HEK293T (cell line): ENCODE data around the gene CLIC5.
A peak's percentile ranks its signal among the peaks of the same experiment; 100 is the strongest.

ENCODE experiments used
- CTCF ChIA-PET: fragments of 350-600 bp; formaldehyde crosslinking; extraction: SDS; loops from one replicate; lab custom pipeline; 2021; ENCODE audit warnings: antibody characterized with exemption, inconsistent platforms; lab: Yijun Ruan, JAX
- POLR2A ChIA-PET: fragments of 350-600 bp; formaldehyde crosslinking; extraction: SDS; loops from one replicate; lab custom pipeline; 2020; ENCODE audit warnings: antibody characterized with exemption, inconsistent platforms; lab: Yijun Ruan, JAX
- DNase-seq: peaks from one replicate; pipeline ENCODE4 v3.0.0; 2012; ENCODE audit warnings: mixed read lengths; ENCODE audit errors: extremely low spot score
- ARNT ChIP-seq: fragments of 450-650 bp; IDR thresholded peaks from 2 replicates; pipeline ENCODE4 v1.6.1; 2017; ENCODE audit warnings: mild to moderate bottlenecking
- BHLHE40 ChIP-seq: fragments of 450-650 bp; IDR thresholded peaks from 2 replicates; pipeline ENCODE4 v1.6.1; 2016; ENCODE audit warnings: mild to moderate bottlenecking, moderate library complexity, borderline replicate concordance
- CTBP1 ChIP-seq: fragments of 450-650 bp; IDR thresholded peaks from 2 replicates; pipeline ENCODE4 v1.6.1; 2016; ENCODE audit warnings: borderline replicate concordance
- ELF4 ChIP-seq: fragments of 450-650 bp; IDR thresholded peaks from 2 replicates; pipeline ENCODE4 v1.6.1; 2017; ENCODE audit warnings: antibody characterized with exemption
- FOXA1 ChIP-seq: fragments of 450-650 bp; IDR thresholded peaks from 2 replicates; pipeline ENCODE4 v1.6.1; 2016; ENCODE audit warnings: mild to moderate bottlenecking
- FOXK2 ChIP-seq: fragments of 450-650 bp; IDR thresholded peaks from 2 replicates; pipeline ENCODE4 v1.6.1; 2016; ENCODE audit warnings: mild to moderate bottlenecking
- FOXM1 ChIP-seq: fragments of 450-650 bp; IDR thresholded peaks from 2 replicates; pipeline ENCODE4 v1.6.1; 2017; ENCODE audit warnings: mild to moderate bottlenecking, borderline replicate concordance
- HDGF ChIP-seq: fragments of 450-650 bp; IDR thresholded peaks from 2 replicates; pipeline ENCODE4 v1.6.1; 2017; ENCODE audit warnings: antibody characterized with exemption, borderline replicate concordance
- L3MBTL2 ChIP-seq: fragments of 450-650 bp; conservative IDR thresholded peaks from 2 replicates; pipeline ENCODE4 v1.6.1; 2016; ENCODE audit warnings: mild to moderate bottlenecking
- LEF1 ChIP-seq: fragments of 450-650 bp; IDR thresholded peaks from 2 replicates; pipeline ENCODE4 v1.6.1; 2017; ENCODE audit warnings: mild to moderate bottlenecking, borderline replicate concordance
- NFRKB ChIP-seq: fragments of 450-650 bp; IDR thresholded peaks from 2 replicates; pipeline ENCODE4 v1.6.1; 2016; ENCODE audit warnings: mild to moderate bottlenecking, moderate library complexity
- SP1 ChIP-seq: fragments of 450-650 bp; IDR thresholded peaks from 2 replicates; pipeline ENCODE4 v1.6.1; 2017
- SUZ12 ChIP-seq: fragments of 450-650 bp; IDR thresholded peaks from 2 replicates; pipeline ENCODE4 v1.6.1; 2016; ENCODE audit warnings: mild to moderate bottlenecking
- TARDBP ChIP-seq: fragments of 450-650 bp; IDR thresholded peaks from 2 replicates; pipeline ENCODE4 v1.6.1; 2016
- ZNF384 ChIP-seq: fragments of 450-650 bp; IDR thresholded peaks from 2 replicates; pipeline ENCODE4 v1.6.1; 2016
- TF ChIP-seq, protein P1 (sequence below): fragments of 450-650 bp; IDR thresholded peaks from 2 replicates; pipeline ENCODE4 v1.6.1; 2016

Gene CLIC5

DNA sequence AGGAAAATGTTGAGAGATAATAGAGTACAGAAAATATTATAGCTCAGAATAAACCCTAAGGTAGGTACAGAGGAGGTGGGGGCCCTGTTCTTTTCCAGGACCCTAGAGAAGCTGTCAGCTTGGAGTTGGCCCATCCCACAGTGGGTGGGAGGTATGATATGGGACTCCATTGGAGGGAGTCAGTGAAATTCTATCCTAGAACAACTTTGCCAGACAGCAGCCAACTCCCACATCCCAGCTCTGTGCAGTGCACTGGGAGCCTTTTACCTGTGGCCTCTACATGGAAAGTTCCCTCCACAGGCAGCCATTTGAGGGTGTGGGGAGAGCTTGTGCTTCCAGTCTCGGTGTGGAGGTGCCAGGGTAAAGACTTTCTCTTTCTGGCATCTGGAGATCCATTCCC is 36.8 kb upstream of the CLIC5 start:
- peak; percentile 17 for DNase-seq
- ChIA-PET CTCF (no interaction called here), POLR2A (no interaction called here)
- no peak for TF ChIP-seq FOXK2
- TF ChIP-seq NFRKB: no peak
- TF ChIP-seq ELF4: no peak
- no peak for TF ChIP-seq FOXA1
- TF ChIP-seq SP1: no peak
- no peak for TF ChIP-seq CTBP1
- TF ChIP-seq FOXM1: no peak
- TF ChIP-seq ZNF384: no peak
- TF ChIP-seq L3MBTL2: no peak
- TF ChIP-seq HDGF: no peak

DNA sequence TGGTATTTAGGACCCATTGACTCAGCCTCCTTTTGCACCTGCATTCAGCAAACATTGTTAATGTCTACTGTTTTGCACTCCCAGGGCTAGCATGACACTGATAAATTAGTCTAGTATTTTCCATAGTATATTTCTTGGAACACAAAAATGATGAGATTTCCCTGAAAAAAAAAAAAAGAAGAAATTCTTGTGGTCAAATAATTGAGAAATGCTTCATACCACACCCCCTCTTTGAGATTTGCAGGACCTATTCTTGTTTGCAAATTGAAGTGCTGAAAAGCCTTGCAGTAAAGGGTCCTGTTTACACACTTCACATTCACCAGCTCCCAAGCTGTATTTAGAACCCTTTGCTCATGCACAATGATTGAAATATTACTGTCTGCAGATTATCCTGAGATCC is 36.3 kb upstream of the CLIC5 start:
- TF ChIP-seq HDGF: no peak
- no peak for TF ChIP-seq ARNT
- no peak for TF ChIP-seq ZNF384
- no peak for TF ChIP-seq ELF4
- no peak for TF ChIP-seq BHLHE40
- TF ChIP-seq, protein P1, sequence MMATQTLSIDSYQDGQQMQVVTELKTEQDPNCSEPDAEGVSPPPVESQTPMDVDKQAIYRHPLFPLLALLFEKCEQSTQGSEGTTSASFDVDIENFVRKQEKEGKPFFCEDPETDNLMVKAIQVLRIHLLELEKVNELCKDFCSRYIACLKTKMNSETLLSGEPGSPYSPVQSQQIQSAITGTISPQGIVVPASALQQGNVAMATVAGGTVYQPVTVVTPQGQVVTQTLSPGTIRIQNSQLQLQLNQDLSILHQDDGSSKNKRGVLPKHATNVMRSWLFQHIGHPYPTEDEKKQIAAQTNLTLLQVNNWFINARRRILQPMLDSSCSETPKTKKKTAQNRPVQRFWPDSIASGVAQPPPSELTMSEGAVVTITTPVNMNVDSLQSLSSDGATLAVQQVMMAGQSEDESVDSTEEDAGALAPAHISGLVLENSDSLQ: no peak
- no peak for TF ChIP-seq LEF1
- TF ChIP-seq SUZ12: no peak
- TF ChIP-seq TARDBP: no peak
- TF ChIP-seq SP1: no peak
- TF ChIP-seq FOXA1: no peak
- POLR2A ChIA-PET: no interaction called here
- no peak for DNase-seq
- CTCF ChIA-PET: no interaction called here

DNA sequence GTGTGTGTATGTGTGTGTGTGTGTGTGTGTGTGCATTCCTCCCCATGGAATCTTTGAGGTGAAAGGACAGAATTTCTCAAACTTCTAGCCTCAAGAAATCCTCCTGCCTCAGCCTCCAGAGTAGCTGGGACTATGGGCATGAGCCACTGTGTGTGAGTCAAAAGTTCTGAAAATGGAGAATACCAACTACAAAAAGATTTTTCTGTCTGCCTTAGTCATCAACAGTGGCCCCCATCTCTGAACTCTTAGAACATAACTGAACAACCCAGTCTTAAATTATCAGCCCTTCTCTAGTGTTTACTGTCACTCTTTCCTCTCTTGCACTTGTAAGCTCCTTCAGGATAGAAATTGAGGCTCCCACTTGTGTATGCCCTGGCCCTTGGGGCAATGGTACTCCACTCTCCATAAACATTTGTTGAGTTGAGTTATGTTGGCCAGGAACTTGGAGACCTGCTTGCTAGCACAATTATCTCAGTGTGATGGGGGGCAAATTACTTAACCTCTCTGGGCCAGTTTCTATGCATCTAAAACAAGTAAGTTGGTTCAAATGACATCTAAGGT is 35.3 kb upstream of the CLIC5 start:
- TF ChIP-seq, protein P1: no peak
- TF ChIP-seq LEF1: no peak
- no peak for TF ChIP-seq TARDBP
- no peak for TF ChIP-seq ARNT
- TF ChIP-seq BHLHE40: no peak
- TF ChIP-seq NFRKB: no peak
- TF ChIP-seq CTBP1: no peak
- TF ChIP-seq ELF4: no peak
- no peak for TF ChIP-seq SUZ12
- TF ChIP-seq FOXM1: no peak
- no peak for TF ChIP-seq FOXA1
- TF ChIP-seq ZNF384: no peak
- TF ChIP-seq SP1: no peak
- no peak for TF ChIP-seq L3MBTL2
- TF ChIP-seq HDGF: no peak
- TF ChIP-seq FOXK2: no peak
- POLR2A ChIA-PET: no interaction called here
- CTCF ChIA-PET: no interaction called here
- no peak for DNase-seq

DNA sequence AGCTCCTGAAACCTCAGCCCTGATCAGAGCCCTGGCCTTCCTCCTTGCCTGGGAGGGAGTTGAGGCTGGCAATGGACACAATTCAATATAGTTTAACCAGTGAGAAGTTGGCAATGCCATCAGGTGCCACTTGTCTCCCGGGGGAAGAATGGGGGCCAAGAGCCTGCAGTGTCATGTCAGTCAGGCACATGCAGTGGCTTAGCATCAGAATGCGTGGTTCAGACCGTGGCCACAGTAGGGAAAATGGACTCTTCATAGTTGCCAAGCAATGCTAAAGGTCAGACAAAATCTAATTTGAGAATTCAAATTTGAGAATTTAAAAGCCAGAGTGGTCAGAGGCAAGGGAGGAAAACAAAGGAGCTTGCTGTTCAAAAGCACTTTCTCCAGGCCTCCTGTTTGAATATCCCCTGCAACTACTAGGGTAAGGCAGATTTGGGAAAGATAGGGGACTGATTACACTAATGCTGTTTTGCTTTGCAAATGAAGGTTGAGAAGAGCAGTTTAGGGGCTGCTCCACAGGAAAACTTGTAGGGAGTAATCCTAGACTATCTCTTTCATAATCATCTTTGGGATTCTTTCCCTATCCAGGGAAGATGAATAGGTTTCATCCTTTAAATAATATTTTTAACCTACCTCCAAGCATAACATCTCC is 33.1 kb upstream of the CLIC5 start:
- POLR2A ChIA-PET: no interaction called here
- CTCF ChIA-PET: no interaction called here
- no peak for TF ChIP-seq L3MBTL2
- TF ChIP-seq LEF1: no peak
- no peak for TF ChIP-seq SP1
- TF ChIP-seq FOXK2: no peak
- TF ChIP-seq ZNF384: no peak
- no peak for TF ChIP-seq BHLHE40
- TF ChIP-seq ARNT: no peak
- no peak for TF ChIP-seq TARDBP
- no peak for TF ChIP-seq FOXA1
- TF ChIP-seq, protein P1: no peak
- TF ChIP-seq SUZ12: no peak
- no peak for TF ChIP-seq NFRKB
- TF ChIP-seq ELF4: no peak
- TF ChIP-seq CTBP1: no peak
- TF ChIP-seq HDGF: no peak
- no peak for TF ChIP-seq FOXM1
- DNase-seq: no peak

DNA sequence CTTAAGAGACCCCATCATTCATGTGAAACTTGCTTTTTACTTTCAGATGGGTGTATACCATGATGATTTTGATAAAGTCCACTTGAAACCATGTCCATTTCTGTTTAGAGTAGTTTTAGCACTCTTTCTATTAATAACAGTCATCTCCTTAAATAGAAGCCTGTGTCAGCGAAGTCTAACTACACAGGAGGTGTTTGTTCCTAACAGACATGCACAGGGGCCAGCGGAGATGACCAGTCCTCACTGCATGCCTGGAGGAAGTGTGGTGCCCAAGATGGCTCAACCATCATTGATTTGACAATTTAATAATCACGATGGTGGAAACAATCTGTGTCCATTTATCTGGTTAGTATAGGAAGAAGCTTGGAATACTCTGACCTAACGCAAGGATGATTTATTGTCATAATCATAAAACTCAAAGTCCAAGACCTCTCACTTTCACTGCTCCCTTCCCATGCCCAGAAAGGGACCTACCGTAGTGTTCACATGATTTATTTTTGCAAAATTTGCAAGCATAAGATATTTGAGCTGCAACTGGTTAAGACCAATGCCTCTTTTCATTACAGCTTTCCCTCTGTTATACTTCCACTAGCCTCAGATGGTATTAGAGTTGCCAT is 31.0 kb upstream of the CLIC5 start:
- TF ChIP-seq FOXM1 (no peak), ARNT (no peak), FOXK2 (no peak), L3MBTL2 (no peak), NFRKB (no peak), LEF1 (no peak), SP1 (no peak), TARDBP (no peak), FOXA1 (no peak), BHLHE40 (no peak), ZNF384 (no peak)
- CTCF ChIA-PET: no interaction called here
- no peak for DNase-seq
- POLR2A ChIA-PET: no interaction called here
